GM19328 (cell line): ENCODE data around the gene MYOC.
"Not testable (repeated sequence)": the region's sequence is repeated elsewhere in the genome, so short reads cannot be mapped to it uniquely, and the experiment has no call there.

Experiments used
- ATAC-seq: cut with Tn5 transposase; IDR thresholded peaks from one replicate; pipeline ENCODE4 v1.9.1; 2021; ENCODE audit warnings: mild to moderate bottlenecking, moderate library complexity; ENCODE audit not compliant: unreplicated experiment

MYOC gene

GRCh38 chr1:171652234-171652822 lies at the start of gene MYOC:
Gene MYOC, minus strand, starts transcription at chr1:171652688. Its CDS starts 77 bp downstream, at chr1:171652611.
- ATAC-seq: no peak

- no peak for ATAC-seq
Measured at GRCh38 chr1:171699531-171699930, 47.0 kb upstream of the MYOC start.

GRCh38 chr1:171695772-171696171 lies 43.3 kb upstream of the MYOC start:
- not testable (repeated sequence) for ATAC-seq

- not testable (repeated sequence) for ATAC-seq
Measured at GRCh38 chr1:171693541-171693940, 41.1 kb upstream of the MYOC start.

- ATAC-seq: no peak
Measured at GRCh38 chr1:171683870-171684269, 31.4 kb upstream of the MYOC start.

GRCh38 chr1:171680339-171680738 lies 27.9 kb upstream of the MYOC start:
- ATAC-seq: no peak

- ATAC-seq: no peak
Measured at GRCh38 chr1:171676823-171677222, 24.3 kb upstream of the MYOC start.

- no peak for ATAC-seq
Measured at GRCh38 chr1:171674431-171675405, 22.2 kb upstream of the MYOC start.

- no peak for ATAC-seq
Measured at GRCh38 chr1:171670739-171671138, 18.3 kb upstream of the MYOC start.

GRCh38 chr1:171668372-171668771 lies 15.9 kb upstream of the MYOC start:
- no peak for ATAC-seq

- no peak for ATAC-seq
Measured at GRCh38 chr1:171666114-171666769, 13.8 kb upstream of the MYOC start.

- no peak for ATAC-seq
Measured at GRCh38 chr1:171664976-171665375, 12.5 kb upstream of the MYOC start.

GRCh38 chr1:171663854-171664575 lies 11.5 kb upstream of the MYOC start:
- no peak for ATAC-seq

GRCh38 chr1:171663036-171663853 lies 10.8 kb upstream of the MYOC start:
- ATAC-seq: no peak

GRCh38 chr1:171661076-171661650 lies 8.7 kb upstream of the MYOC start:
- no peak for ATAC-seq

- ATAC-seq: not testable (repeated sequence)
Measured at GRCh38 chr1:171656206-171656605, 3.7 kb upstream of the MYOC start.

GRCh38 chr1:171655746-171656116 lies 3.2 kb upstream of the MYOC start:
- no peak for ATAC-seq

- ATAC-seq: no peak
Measured at GRCh38 chr1:171654942-171655745, 2.7 kb upstream of the MYOC start.
